Measurements from ENCODE around the gene MUC6.

Gene MUC6

GRCh38 chr11:1035577-1036283, 788 bp downstream of the MUC6 start:
- no peak for DNase-seq

GRCh38 chr11:1034456-1035295, 1.8 kb downstream of the MUC6 start:
- no peak for DNase-seq

GRCh38 chr11:1034001-1034400, 2.5 kb downstream of the MUC6 start:
- DNase-seq, result no peak

- no peak for DNase-seq
These were observed 3.3 kb downstream of the MUC6 start for GRCh38 chr11:1033016-1033798.

- no peak for DNase-seq
These were observed 4.1 kb downstream of the MUC6 start for GRCh38 chr11:1032310-1032891.

- DNase-seq, result no peak
These were observed 5.2 kb downstream of the MUC6 start for GRCh38 chr11:1031121-1031899.

GRCh38 chr11:1030556-1030955, 6.0 kb downstream of the MUC6 start:
- DNase-seq, result no peak

GRCh38 chr11:1030086-1030485, 6.4 kb downstream of the MUC6 start:
- no peak for DNase-seq

GRCh38 chr11:1029654-1030053, 6.9 kb downstream of the MUC6 start:
- no peak for DNase-seq

- DNase-seq, result no peak
These were observed 7.5 kb downstream of the MUC6 start for GRCh38 chr11:1029051-1029450.

GRCh38 chr11:1028616-1029015, 7.9 kb downstream of the MUC6 start:
- DNase-seq, result no peak

- DNase-seq, result no peak
These were observed 8.3 kb downstream of the MUC6 start for GRCh38 chr11:1028291-1028540.

- no peak for DNase-seq
These were observed 8.8 kb downstream of the MUC6 start for GRCh38 chr11:1027483-1028290.

- no peak for DNase-seq
These were observed 9.7 kb downstream of the MUC6 start for GRCh38 chr11:1026641-1027482.

GRCh38 chr11:1026163-1026450, 10.4 kb downstream of the MUC6 start:
- DNase-seq, result no peak

- no peak for DNase-seq
These were observed 10.9 kb downstream of the MUC6 start for GRCh38 chr11:1025410-1026162.

GRCh38 chr11:1024597-1025409, 11.7 kb downstream of the MUC6 start:
- DNase-seq, result no peak

GRCh38 chr11:1023811-1024596, 12.5 kb downstream of the MUC6 start:
- DNase-seq, result no peak
